Hepatocyte (in vitro differentiated cells): ENCODE measurements around the gene SESN3.

ENCODE experiments used
- CTCF ChIP-seq: fragments of 200-600 bp; sonication (generic); IDR thresholded peaks from 2 replicates; pipeline ENCODE4 v1.5.1; 2016; ENCODE audit warnings: antibody characterized with exemption, mild to moderate bottlenecking; ENCODE audit not compliant: poor library complexity
- EZH2 ChIP-seq: fragments of 200-600 bp; sonication (generic); IDR thresholded peaks from 2 replicates; pipeline ENCODE4 v1.6.1; 2016; ENCODE audit warnings: antibody characterized with exemption, mild to moderate bottlenecking, borderline replicate concordance

DNA sequence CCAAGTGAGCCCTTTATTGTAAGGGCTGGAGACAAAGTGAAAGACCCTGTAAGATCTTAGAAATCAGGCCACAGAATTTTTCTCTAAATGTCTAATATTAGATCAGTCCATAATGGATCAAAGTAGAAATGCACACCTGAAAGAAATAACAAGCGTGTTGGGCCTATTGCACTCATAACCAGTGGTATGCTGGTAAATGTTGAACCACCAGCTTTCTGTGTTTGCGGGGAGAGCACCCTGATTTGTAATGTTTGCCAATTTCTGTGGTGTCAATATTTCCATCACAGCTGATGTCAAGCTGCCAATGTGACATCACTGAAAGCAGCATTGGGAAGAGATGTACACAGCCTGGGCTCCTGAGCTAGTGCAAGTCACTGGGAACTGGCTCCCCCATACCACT lies 95.1 kb downstream of the SESN3 start:
- TF ChIP-seq CTCF = no peak
- no peak for TF ChIP-seq EZH2
